NT2/D1 (cell line): ENCODE data around the gene HOXC10.

Experiments used
- DNase-seq: peaks from one replicate; pipeline ENCODE4 v3.0.0-alpha.2; 2011; ENCODE audit warnings: low read depth, low spot score
- H3K27me3 ChIP-seq: 2 replicates; pipeline ENCODE4 v1.6.0; 2011; ENCODE audit warnings: mild to moderate bottlenecking; ENCODE audit not compliant: insufficient read length, insufficient read depth
- H3K36me3 ChIP-seq: 2 replicates; pipeline ENCODE4 v1.6.1; 2011; ENCODE audit warnings: mild to moderate bottlenecking, low read length, mixed read lengths; ENCODE audit not compliant: insufficient read depth, insufficient read length
- H3K4me1 ChIP-seq: 2 replicates; pipeline ENCODE4 v1.5.1; 2011; ENCODE audit not compliant: insufficient read depth, insufficient read length
- H3K4me3 ChIP-seq: 2 replicates; pipeline ENCODE4 v1.5.1; 2011; ENCODE audit warnings: low read depth; ENCODE audit not compliant: insufficient read length
- H3K9ac ChIP-seq: 2 replicates; pipeline ENCODE4 v1.6.0; 2011; ENCODE audit warnings: low read depth; ENCODE audit not compliant: insufficient read length
- H3K9me3 ChIP-seq: 2 replicates; pipeline ENCODE4 v1.5.1; 2011; ENCODE audit warnings: mild to moderate bottlenecking, low read length; ENCODE audit not compliant: insufficient read depth
- SUZ12 ChIP-seq: IDR thresholded peaks from 2 replicates; pipeline ENCODE4 v1.6.1; 2011; ENCODE audit not compliant: insufficient read length, insufficient read depth; ENCODE audit errors: extremely low read depth
- YY1 ChIP-seq: IDR thresholded peaks from 2 replicates; pipeline ENCODE4 v1.6.1; 2011; ENCODE audit not compliant: insufficient read length, insufficient read depth
- ZNF274 ChIP-seq: IDR thresholded peaks from 2 replicates; pipeline ENCODE4 v1.6.1; 2011; ENCODE audit warnings: mild to moderate bottlenecking, low read depth, low read length

HOXC10 gene

GRCh38 chr12:53951577-53952334, 33.2 kb upstream of the HOXC10 start:
- no peak for DNase-seq
- Histone ChIP-seq H3K4me3 (peak overlapping the region; percentile 12), H3K36me3 (no peaks in the 10 kb centered on the region), H3K9me3 (no peaks in the 10 kb centered on the region), H3K4me1 (peaks cover 37% of the 10 kb centered on the region), H3K27me3 (peaks cover 99% of the 10 kb centered on the region), H3K9ac (peak overlapping the region; percentile 63)
- peak; percentile 93 for TF ChIP-seq SUZ12
- TF ChIP-seq YY1 = no peak
- TF ChIP-seq ZNF274 = no peak

GRCh38 chr12:53952335-53952694, 32.6 kb upstream of the HOXC10 start:
- Histone ChIP-seq H3K9ac (no peak overlapping the region), H3K9me3 (no peaks in the 10 kb centered on the region), H3K4me1 (peaks cover 37% of the 10 kb centered on the region), H3K36me3 (no peaks in the 10 kb centered on the region), H3K27me3 (peaks cover 99% of the 10 kb centered on the region), H3K4me3 (no peak overlapping the region)
- DNase-seq = no peak
- TF ChIP-seq ZNF274 (no peak), SUZ12 (no peak), YY1 (no peak)

GRCh38 chr12:53952871-53953734, 31.8 kb upstream of the HOXC10 start:
- H3K36me3 ChIP-seq = no peaks in the 10 kb centered on the region
- H3K27me3 ChIP-seq = peaks cover 100% of the 10 kb centered on the region
- H3K4me1 ChIP-seq = peaks cover 37% of the 10 kb centered on the region
- H3K9me3 ChIP-seq = no peaks in the 10 kb centered on the region
- no peak for TF ChIP-seq ZNF274
- TF ChIP-seq YY1 = no peak
- TF ChIP-seq SUZ12 = peak; percentile 62
- peak overlapping the region; percentile 26 for H3K9ac ChIP-seq
- H3K4me3 ChIP-seq = no peak overlapping the region
- peak; percentile 56 for DNase-seq

GRCh38 chr12:53953831-53954693, 30.9 kb upstream of the HOXC10 start:
- DNase-seq = no peak
- Histone ChIP-seq H3K9me3 (no peaks in the 10 kb centered on the region), H3K4me3 (no peak overlapping the region), H3K36me3 (no peaks in the 10 kb centered on the region), H3K27me3 (peaks cover 100% of the 10 kb centered on the region), H3K9ac (no peak overlapping the region), H3K4me1 (peaks cover 37% of the 10 kb centered on the region)
- TF ChIP-seq ZNF274 = no peak
- TF ChIP-seq SUZ12 = no peak
- no peak for TF ChIP-seq YY1

GRCh38 chr12:53954694-53955035, 30.3 kb upstream of the HOXC10 start, which contains the start of gene HOXC12:
Gene HOXC12 (plus strand): TSS chr12:53954903. CDS start chr12:53954930, 27 bp downstream.
- no peak for DNase-seq
- H3K9ac ChIP-seq = peak within 1 kb of the TSS; percentile 28
- peak within 1 kb of the TSS; percentile 20 for H3K4me3 ChIP-seq
- no peaks in the 10 kb centered on the region for H3K9me3 ChIP-seq
- TF ChIP-seq YY1 (no peak), ZNF274 (no peak), SUZ12 (no peak)
- H3K27me3 ChIP-seq = peaks cover 100% of the 10 kb centered on the region
- peaks cover 32% of the 10 kb centered on the region for H3K4me1 ChIP-seq
- H3K36me3 ChIP-seq = no peaks in the 10 kb centered on the region

- no peak for DNase-seq
- no peak for TF ChIP-seq ZNF274
- TF ChIP-seq SUZ12 = peak; percentile 99
- TF ChIP-seq YY1 = no peak
- peak overlapping the region; percentile 20 for H3K4me3 ChIP-seq
- peak overlapping the region; percentile 28 for H3K9ac ChIP-seq
- no peaks in the 10 kb centered on the region for H3K9me3 ChIP-seq
- no peaks in the 10 kb centered on the region for H3K36me3 ChIP-seq
- peaks cover 29% of the 10 kb centered on the region for H3K4me1 ChIP-seq
- H3K27me3 ChIP-seq = peaks cover 100% of the 10 kb centered on the region
Observed at GRCh38 chr12:53955036-53955775, 29.7 kb upstream of the HOXC10 start.
